Fibroblast of lung (primary cell): ENCODE data around the gene ZP4. TPM values are rescaled to one million over a fixed set of nuclear protein-coding genes. Genes with fewer than 3 reads are reported as not detected.

Experiments used
- DNase-seq, 2 donors: peaks; one replicate each; pipeline versions ENCODE4 v3.0.0 to v3.0.0-alpha.2; 2010; ENCODE audit warnings: low read depth in 2 of 2
- H2AFZ ChIP-seq: 2 replicates; pipeline ENCODE4 v1.5.1; 2012; ENCODE audit warnings: low read length, control low read depth, inconsistent platforms
- H3K27ac ChIP-seq: 2 replicates; pipeline ENCODE4 v1.5.1; 2011; ENCODE audit warnings: low read length, control low read depth; ENCODE audit not compliant: insufficient read depth
- H3K27me3 ChIP-seq: 2 replicates; pipeline ENCODE4 v1.5.1; 2011; ENCODE audit warnings: mild to moderate bottlenecking, low read length; ENCODE audit not compliant: control insufficient read depth, insufficient read depth
- H3K36me3 ChIP-seq: 2 replicates; pipeline ENCODE4 v1.5.1; 2011; ENCODE audit warnings: low read length; ENCODE audit not compliant: control insufficient read depth, insufficient read depth
- H3K4me1 ChIP-seq: 2 replicates; pipeline ENCODE4 v1.5.1; 2011; ENCODE audit warnings: low read length; ENCODE audit not compliant: control insufficient read depth, insufficient read depth; ENCODE audit errors: extremely low read depth
- H3K4me2 ChIP-seq: 2 replicates; pipeline ENCODE4 v1.5.1; 2011; ENCODE audit warnings: low read length, control low read depth; ENCODE audit not compliant: insufficient read depth; ENCODE audit errors: extremely low read depth
- H3K4me3 ChIP-seq, 4 experiments: fragments of 200-600 bp in 1 of 4; sonication (generic) in 1 of 4; replicated peaks in 1 of 4; 2 replicates each; pipeline ENCODE4 v1.5.1; 2011 to 2016; ENCODE audit warnings: low read length in 4 of 4, low read depth in 3 of 4, mild to moderate bottlenecking in 3 of 4, control low read depth in 2 of 4, inconsistent platforms in 1 of 4, mixed read lengths in 1 of 4; ENCODE audit not compliant: insufficient read depth in 1 of 4; ENCODE audit errors: control extremely low read depth in 1 of 4
- H3K79me2 ChIP-seq: 2 replicates; pipeline ENCODE4 v1.5.1; 2012; ENCODE audit warnings: mild to moderate bottlenecking, low read length, inconsistent platforms; ENCODE audit not compliant: control insufficient read depth, insufficient read depth
- H3K9ac ChIP-seq: 2 replicates; pipeline ENCODE4 v1.5.1; 2011; ENCODE audit warnings: mild to moderate bottlenecking, low read length, control low read depth; ENCODE audit not compliant: insufficient read depth
- H3K9me3 ChIP-seq: 2 replicates; pipeline ENCODE4 v1.5.1; 2012; ENCODE audit warnings: low read depth, low read length; ENCODE audit not compliant: control insufficient read depth, insufficient read depth
- H4K20me1 ChIP-seq: 2 replicates; pipeline ENCODE4 v1.5.1; 2011; ENCODE audit warnings: low read length; ENCODE audit not compliant: control insufficient read depth, insufficient read depth; ENCODE audit errors: extremely low read depth
- CTCF ChIP-seq, 2 donors: IDR thresholded peaks in 1 of 2; conservative IDR thresholded peaks in 1 of 2; 1 replicate in 1 of 2; 2 replicates in 1 of 2; pipeline ENCODE4 v1.5.1; 2011 to 2012; ENCODE audit warnings: low read length in 2 of 2, control low read depth in 1 of 2, inconsistent platforms in 1 of 2, low read depth in 1 of 2, mild to moderate bottlenecking in 1 of 2
- EZH2 ChIP-seq: IDR thresholded peaks from 2 replicates; pipeline ENCODE4 v1.5.1; 2012; ENCODE audit warnings: low read length, control low read depth, mild to moderate bottlenecking; ENCODE audit errors: missing control alignments
- polyA plus RNA-seq, 2 donors: library from polyadenylated mRNA; depleted of rRNA in 1 of 2; stranded (reverse) in 1 of 2; unstranded in 1 of 2; fragments of >200 nt; gene quantifications; 2 replicates each; pipeline ENCODE4 v1.2.1, GENCODE V29; 2011 to 2012; ENCODE audit warnings: missing spikeins in 1 of 2
- total RNA-seq: library from RNA; depleted of rRNA; stranded (reverse); fragments of >200 nt; gene quantifications from 2 replicates; pipeline ENCODE4 v1.2.1, GENCODE V29; 2014

The ZP4 gene
- total and polyA plus RNA-seq, 2 donors (not counting 1 experiment from before 2014, with no cell fraction given), result not detected

GRCh38 chr1:237891979-237892378 is 1.3 kb upstream of the ZP4 start:
- H3K9me3 ChIP-seq, result no peaks in the 10 kb centered on the region
- H3K79me2 ChIP-seq, result no peaks in the 10 kb centered on the region
- no peak for TF ChIP-seq CTCF (conservative IDR thresholded peaks at IDR 0.05 in 1 of 2, IDR thresholded peaks at IDR 0.05 in 1 of 2; ENCODE audit: low read depth in 1 of 2, low read length in 2 of 2)
- no peak for TF ChIP-seq EZH2

GRCh38 chr1:237891266-237891665 is 544 bp upstream of the ZP4 start:
- H3K4me1 ChIP-seq, result no peaks in the 10 kb centered on the region
- TF ChIP-seq EZH2, result no peak
- no peak for TF ChIP-seq CTCF (conservative IDR thresholded peaks at IDR 0.05 in 1 of 2, IDR thresholded peaks at IDR 0.05 in 1 of 2; ENCODE audit: low read depth in 1 of 2, low read length in 2 of 2)
- no peak overlapping the region for H3K4me3 ChIP-seq
- H3K36me3 ChIP-seq, result no peaks in the 10 kb centered on the region
- H3K27ac ChIP-seq, result no peak overlapping the region
- DNase-seq, result no peak
- no peaks in the 10 kb centered on the region for H3K27me3 ChIP-seq
- H4K20me1 ChIP-seq, result no peaks in the 10 kb centered on the region
- H3K9me3 ChIP-seq, result no peaks in the 10 kb centered on the region
- H3K4me2 ChIP-seq, result no peak overlapping the region
- H3K79me2 ChIP-seq, result no peaks in the 10 kb centered on the region
- no peak overlapping the region for H3K9ac ChIP-seq
- H2AFZ ChIP-seq, result no peak overlapping the region

More at GRCh38 chr1:237891979-237892378, 1.3 kb upstream of the ZP4 start:
- H3K27ac ChIP-seq, result no peak overlapping the region
- no peaks in the 10 kb centered on the region for H4K20me1 ChIP-seq
- no peak for DNase-seq
- H2AFZ ChIP-seq, result no peak overlapping the region
- no peak overlapping the region for H3K4me2 ChIP-seq
- H3K4me3 ChIP-seq, result no peak overlapping the region
- H3K27me3 ChIP-seq, result no peaks in the 10 kb centered on the region
- no peak overlapping the region for H3K9ac ChIP-seq
- no peaks in the 10 kb centered on the region for H3K36me3 ChIP-seq
- H3K4me1 ChIP-seq, result no peaks in the 10 kb centered on the region

- Histone ChIP-seq H3K36me3 (no peaks in the 10 kb centered on the region), H3K27ac (no peak overlapping the region), H3K9ac (no peak overlapping the region), H3K79me2 (no peaks in the 10 kb centered on the region), H3K27me3 (no peaks in the 10 kb centered on the region), H3K9me3 (no peaks in the 10 kb centered on the region), H3K4me3 (no peak overlapping the region), H2AFZ (no peak overlapping the region), H4K20me1 (no peaks in the 10 kb centered on the region), H3K4me1 (no peaks in the 10 kb centered on the region), H3K4me2 (no peak overlapping the region)
- TF ChIP-seq CTCF (conservative IDR thresholded peaks at IDR 0.05 in 1 of 2, IDR thresholded peaks at IDR 0.05 in 1 of 2; ENCODE audit: low read depth in 1 of 2, low read length in 2 of 2) (no peak), EZH2 (no peak)
- DNase-seq, result no peak
Observed at GRCh38 chr1:237890416-237890815, 306 bp downstream of the ZP4 start.
